Frontal cortex (tissue), 4 donors: ENCODE results near the gene ARHGAP24. TPM values are rescaled to one million over a fixed set of nuclear protein-coding genes. Genes with fewer than 3 reads are reported as not detected.
"Not testable (repeated sequence)": the region's sequence is repeated elsewhere in the genome, so short reads cannot be mapped to it uniquely, and the experiment has no call there.

ENCODE experiments used
- DNase-seq, 2 donors: peaks; one replicate each; pipeline ENCODE4 v3.0.0; 2012; ENCODE audit warnings: low spot score in 2 of 2
- FAIRE-seq: peaks from 2 replicates; lab custom pipeline; 2012; peaks lifted over from hg19 to GRCh38; lab: Jason Lieb, UNC
- total RNA-seq: library from RNA; depleted of rRNA; stranded (reverse); fragments of >200 nt; gene quantifications from one replicate; pipeline ENCODE4 v1.2.3, GENCODE V29; 2014
- donor health status: control.
- donor health status: control.
- donor health status: control.

The ARHGAP24 gene
- total RNA-seq, 1 donor from 2014 or later = 1.6 TPM

GRCh38 chr4:85788604-85789003 lies 313.7 kb downstream of the ARHGAP24 start:
- FAIRE-seq (no peak), DNase-seq (no peak)

GRCh38 chr4:85789241-85789640 lies 314.3 kb downstream of the ARHGAP24 start:
- no peak for DNase-seq
- FAIRE-seq = no peak

GRCh38 chr4:85790582-85790981 lies 315.6 kb downstream of the ARHGAP24 start:
- DNase-seq (no peak), FAIRE-seq (no peak)

- FAIRE-seq = no peak
- DNase-seq = no peak
Measured at GRCh38 chr4:85792376-85793232, 317.7 kb downstream of the ARHGAP24 start.

- no peak for FAIRE-seq
- no peak for DNase-seq
Measured at GRCh38 chr4:85793233-85793585, 318.3 kb downstream of the ARHGAP24 start.

GRCh38 chr4:85798012-85798770 lies 323.2 kb downstream of the ARHGAP24 start:
- DNase-seq (no peak), FAIRE-seq (no peak)

GRCh38 chr4:85803856-85804255 lies 328.9 kb downstream of the ARHGAP24 start:
- DNase-seq (no peak), FAIRE-seq (no peak)

GRCh38 chr4:85805891-85806290 lies 330.9 kb downstream of the ARHGAP24 start:
- FAIRE-seq = no peak
- DNase-seq = no peak

GRCh38 chr4:85806334-85806733 lies 331.4 kb downstream of the ARHGAP24 start:
- no peak for DNase-seq
- FAIRE-seq = no peak

- FAIRE-seq (no peak), DNase-seq (no peak)
Measured at GRCh38 chr4:85807247-85807950, 332.4 kb downstream of the ARHGAP24 start.

GRCh38 chr4:85808104-85808503 lies 333.2 kb downstream of the ARHGAP24 start:
- DNase-seq (no peak), FAIRE-seq (no peak)

GRCh38 chr4:85808864-85809263 lies 333.9 kb downstream of the ARHGAP24 start:
- FAIRE-seq = no peak
- no peak for DNase-seq

- no peak for DNase-seq
- no peak for FAIRE-seq
Measured at GRCh38 chr4:85812776-85813175, 337.8 kb downstream of the ARHGAP24 start.

GRCh38 chr4:85815796-85816459 lies 341.0 kb downstream of the ARHGAP24 start:
- DNase-seq (no peak), FAIRE-seq (no peak)

GRCh38 chr4:85818700-85819099 lies 343.8 kb downstream of the ARHGAP24 start:
- no peak for DNase-seq

GRCh38 chr4:85820101-85820500 lies 345.2 kb downstream of the ARHGAP24 start:
- DNase-seq, FAIRE-seq: not testable (repeated sequence)

More at GRCh38 chr4:85818700-85819099, 343.8 kb downstream of the ARHGAP24 start:
- FAIRE-seq = no peak

- FAIRE-seq (no peak), DNase-seq (no peak)
Measured at GRCh38 chr4:85821688-85822455, 346.9 kb downstream of the ARHGAP24 start.

GRCh38 chr4:85823295-85823694 lies 348.3 kb downstream of the ARHGAP24 start:
- FAIRE-seq = no peak
- DNase-seq = no peak
